NCI-H526 (cell line): ENCODE results near the gene PTMS.
A peak's percentile ranks its signal among the peaks of the same experiment; 100 is the strongest.

Experiments
- DNase-seq, 2 experiments: peaks; one replicate each; lab custom pipeline; 2025; lab: John Stamatoyannopoulos, UW

Gene PTMS

DNA sequence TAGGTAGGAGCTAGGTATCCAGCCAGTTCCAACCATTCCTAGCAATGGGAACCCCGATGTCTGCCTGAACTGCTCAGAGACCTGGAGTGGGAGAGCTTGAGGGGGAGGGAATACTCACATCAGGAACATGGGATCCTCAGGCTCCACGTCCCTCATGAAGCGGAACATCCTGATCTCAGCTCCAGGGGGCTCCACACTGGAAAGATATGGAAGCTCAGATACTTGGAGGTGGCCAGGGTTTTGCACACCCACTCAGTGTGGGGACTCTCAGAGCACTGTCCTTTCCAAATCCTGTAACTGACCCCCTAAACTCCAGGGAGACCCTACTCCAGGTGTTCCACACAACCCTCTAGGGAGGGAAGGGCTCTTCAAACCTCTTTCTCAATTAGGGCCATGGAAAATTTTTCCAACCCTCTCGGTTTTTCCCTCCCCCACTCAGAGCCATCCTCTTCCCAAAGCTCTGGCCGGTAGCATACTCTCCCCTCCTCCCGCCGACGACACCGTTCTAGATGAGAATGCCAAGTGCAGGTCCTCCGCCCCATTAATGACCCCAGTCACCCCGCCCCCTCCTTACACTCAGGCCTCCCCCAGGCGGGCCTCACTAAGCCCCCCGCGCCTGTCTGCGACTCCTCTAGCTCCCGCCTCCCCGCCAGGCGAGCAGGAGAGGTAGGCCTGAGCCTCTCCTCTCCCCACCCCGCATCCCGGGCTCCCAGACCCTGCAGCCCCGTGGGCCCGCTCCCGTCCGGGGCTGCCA lies 13.8 kb upstream of the PTMS start:
- peak in 1 of 2 experiments; percentile 72 for DNase-seq

DNA sequence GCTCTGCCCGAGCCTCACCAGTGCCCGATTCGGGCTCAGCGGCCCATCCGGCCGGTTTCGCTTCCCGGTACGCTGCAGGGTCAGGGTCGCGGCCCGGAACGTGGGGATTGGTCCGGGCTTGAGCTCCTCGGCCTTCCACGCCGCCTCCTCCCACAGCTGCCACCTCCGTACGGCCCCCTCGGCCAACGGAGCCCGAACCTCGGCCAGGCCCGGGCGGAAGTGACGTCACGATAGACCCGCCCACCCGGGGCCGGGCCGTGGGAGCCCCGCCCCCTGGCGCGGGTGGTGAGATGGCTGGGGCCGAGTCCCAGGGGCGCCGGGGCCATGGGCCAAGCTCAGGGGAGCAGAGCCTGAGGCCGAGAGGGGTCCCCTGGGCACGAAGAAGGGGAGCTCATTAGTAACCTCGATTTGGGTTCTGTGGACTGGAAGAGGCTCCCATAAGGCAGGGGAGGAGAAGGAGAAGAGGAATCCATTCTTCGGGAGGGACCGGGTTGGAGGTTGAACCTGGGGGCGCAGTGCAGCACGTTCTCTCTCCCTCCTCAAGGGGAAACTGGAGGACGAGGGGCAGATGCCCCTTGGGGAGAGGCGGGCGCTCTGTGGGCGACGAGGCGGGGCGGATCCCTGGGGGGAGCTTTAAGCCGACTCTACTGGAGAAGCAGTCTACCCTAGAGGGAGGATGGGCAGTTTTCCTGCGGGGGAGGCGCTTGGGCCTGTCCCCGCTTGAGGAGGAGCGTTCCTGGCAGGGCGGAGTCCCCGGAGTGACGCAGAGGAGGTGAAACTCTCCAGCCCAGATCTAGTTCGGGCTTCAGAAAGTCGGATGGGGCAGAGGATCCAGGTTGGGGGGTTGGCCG lies 13.0 kb upstream of the PTMS start, which contains the start of gene MLF2:
TSS of gene MLF2 (minus strand) at position 221 of the 851 bp plus-strand sequence. CDS start 807 bp downstream, outside the sequence.
- peak; percentile 92 to 97 for DNase-seq

DNA sequence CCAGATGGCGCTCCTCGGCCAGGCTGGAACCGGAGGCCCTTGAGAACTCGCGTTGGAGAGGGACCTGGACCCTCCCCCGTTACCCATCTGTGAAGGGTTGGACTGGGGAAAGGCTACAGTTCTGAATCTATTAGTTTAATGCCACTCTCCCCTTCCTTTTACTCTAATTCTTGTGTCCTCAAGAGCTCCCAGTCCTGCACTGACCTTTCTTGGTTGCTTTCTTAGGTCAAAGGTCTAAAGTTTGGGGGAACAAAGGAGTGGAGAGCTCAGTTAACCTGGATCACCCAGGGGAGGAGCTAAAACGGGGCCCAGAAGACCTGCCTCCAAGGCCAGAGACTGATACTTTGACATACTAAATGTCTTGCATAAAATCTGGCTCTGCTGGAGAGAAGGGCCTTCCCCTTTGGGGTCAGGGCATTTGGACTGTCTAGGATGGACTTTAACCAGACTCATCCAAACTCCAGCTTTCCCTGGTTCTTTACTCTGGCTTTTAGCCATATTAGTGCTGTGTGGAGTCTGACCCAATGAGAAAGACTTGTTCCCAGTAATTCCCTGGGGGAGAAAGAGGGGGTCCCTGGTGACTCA lies 12.3 kb upstream of the PTMS start:
- DNase-seq, result no peak

DNA sequence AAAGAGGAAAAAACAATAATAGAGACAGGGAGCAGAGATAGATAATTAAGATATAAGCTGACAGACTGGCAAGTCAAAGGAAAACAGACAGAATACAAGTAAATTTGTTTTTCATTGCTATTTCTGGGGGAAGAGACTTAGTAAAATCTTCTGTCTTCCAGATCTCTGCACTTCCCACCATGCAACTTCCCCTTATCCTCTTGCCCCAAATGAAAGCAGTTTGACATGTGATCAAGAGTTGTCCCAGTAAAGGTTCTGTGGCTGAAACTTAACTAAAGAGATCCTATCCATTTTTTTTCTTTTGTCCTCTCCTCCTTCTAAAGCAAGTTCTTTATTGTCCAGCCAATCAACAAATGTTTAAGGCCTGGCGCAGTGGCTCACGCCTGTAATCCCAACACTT lies 11.8 kb upstream of the PTMS start:
- DNase-seq, result no peak

GRCh38 chr12:6757028-6757690 lies 9.0 kb upstream of the PTMS start:
- DNase-seq, result no peak

GRCh38 chr12:6758506-6759095 lies 7.6 kb upstream of the PTMS start:
- no peak for DNase-seq

- no peak for DNase-seq
These were observed 6.4 kb upstream of the PTMS start for GRCh38 chr12:6759741-6760140.

DNA sequence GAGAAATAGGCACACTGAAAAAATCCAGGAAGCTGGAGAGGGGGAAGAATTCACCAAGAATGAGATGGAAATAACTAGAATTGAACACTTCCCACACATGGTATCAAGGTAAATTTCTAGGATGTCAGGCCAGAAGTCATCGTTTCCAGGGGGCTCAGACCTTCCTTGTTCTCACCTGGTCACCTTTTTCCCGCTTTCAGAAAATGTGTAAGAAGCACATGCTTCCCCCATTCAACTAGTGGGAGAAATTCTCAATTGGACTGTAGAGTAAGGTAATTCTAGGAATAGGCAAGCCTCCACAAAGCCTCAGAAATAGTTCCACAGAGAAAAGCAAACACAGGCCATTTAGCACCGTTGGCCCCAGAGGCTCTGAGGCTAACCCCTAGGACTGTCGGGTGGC lies 2.8 kb upstream of the PTMS start:
- DNase-seq, result no peak

DNA sequence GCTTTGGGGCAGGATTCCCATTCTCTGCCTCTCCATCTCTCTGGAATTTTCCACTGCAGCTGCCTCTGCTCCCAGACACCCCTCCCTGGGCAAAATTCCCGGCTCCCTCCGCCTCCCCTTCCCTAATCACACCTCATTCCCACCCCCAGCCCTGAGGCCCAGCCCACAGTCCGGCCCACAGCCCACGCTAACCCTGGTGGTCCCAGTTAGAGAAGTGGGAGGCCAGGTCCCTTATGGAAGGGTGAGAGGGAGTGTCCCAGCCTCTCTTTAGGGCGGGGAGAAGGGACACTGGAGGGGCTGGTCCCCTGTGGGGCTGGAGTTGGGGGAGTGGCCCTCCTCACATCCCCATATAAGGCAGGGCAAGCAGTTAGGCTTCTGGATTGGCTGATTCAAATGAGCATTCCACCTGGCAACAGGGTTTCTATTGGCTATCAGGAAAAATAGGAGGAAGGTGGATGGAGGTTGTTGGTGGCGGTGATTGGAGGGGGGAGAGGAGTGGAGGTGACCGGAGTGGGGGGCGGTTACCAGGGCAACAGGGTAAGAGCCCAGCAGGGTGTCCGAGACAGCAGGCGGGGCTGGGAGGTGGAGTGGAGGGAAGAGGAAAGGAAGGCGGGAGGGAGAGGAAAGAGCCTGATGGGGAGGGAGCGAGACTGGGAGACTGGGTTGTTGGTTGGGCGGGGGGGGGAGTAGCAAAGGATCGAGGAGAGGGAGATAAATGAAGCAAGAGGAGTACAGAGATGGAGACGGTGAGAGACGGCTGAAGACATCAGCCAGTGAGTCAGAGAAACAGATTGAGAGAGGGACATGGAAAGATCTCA lies 1.9 kb upstream of the PTMS start:
- DNase-seq, result peak; percentile 98 to 99

- DNase-seq, result no peak
These were observed 1.0 kb upstream of the PTMS start for GRCh38 chr12:6765048-6765633.

DNA sequence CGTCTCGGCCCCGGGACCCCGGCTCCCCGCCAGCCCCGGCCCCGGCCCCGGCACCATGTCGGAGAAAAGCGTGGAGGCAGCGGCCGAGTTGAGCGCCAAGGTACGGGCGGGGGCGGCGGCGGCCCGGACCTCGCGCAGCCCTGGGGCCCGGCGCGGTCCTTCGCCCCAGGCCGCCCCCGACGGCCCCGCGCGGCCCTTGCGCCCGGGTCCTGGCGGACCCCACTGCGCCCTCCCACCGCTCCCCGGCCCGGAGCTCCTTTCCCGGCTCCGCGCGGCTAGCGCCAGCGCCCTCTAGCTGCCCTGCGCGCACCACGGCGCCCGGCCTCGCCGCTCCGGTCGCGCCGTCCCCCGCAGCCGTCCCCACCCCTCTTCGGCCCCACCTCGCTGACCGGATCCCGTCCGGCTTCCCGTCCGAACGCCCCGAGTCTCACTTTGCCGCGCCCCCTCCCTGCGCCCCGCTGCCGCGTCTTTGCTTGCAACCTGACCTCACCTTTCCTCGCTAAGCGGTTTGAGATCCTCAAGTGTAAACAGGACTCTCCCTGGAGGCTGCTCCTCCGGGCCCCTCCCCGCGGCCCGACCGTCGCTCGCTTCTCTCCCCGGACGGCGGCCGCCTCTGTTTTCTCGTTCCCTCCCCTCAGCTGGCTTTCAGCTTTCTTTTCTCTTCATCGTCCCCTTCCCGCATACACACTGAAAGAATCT lies 637 bp downstream of the PTMS start:
- peak; percentile 18 to 82 for DNase-seq

DNA sequence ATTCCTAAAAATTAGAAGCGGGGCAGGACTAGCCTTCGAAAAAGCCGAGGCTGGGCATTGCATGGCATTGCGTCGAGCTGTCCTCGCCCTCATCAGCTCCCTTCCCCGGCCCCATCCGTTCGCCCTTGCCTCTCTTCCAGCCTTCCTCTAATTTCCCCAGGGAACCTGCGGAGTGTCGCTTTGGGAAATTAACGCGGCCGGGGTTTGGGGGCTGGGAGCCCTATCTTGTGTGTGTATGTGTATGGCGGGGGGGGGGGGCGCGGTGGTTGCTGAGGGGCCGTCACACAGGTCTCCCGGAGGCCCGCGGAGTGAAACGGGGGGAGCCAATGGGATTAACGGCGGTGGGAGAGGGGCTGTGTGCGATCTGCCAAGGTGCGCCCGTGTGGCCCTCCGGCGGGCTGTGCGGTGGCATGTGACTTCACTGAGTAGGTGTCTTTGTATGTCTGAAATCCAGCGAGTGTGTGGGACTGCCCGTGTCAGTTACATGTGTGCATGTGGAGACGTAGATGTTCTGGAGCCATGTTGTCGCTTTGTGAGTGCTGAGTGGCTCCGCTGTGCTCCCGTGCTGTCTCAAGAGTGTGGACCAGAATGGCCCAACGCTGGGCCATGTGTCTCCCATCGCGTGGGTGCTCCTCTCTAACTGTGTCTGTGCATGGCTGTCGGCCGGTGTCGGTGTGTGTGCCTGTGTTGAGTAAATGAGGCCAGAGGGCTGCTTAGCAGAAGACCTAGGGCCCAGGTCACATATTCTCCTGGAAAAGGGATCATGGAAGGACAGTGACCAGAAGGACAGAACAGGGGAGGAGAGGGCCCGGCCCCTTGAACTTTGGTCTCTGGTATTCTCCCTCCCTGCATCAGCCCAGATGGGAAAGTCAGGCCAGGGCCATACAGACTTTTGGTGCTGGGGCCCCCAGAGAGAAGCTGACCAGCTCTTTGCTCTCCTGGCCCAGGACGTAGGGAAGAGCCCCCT lies 1.5 kb downstream of the PTMS start:
- DNase-seq, result peak in 1 of 2 experiments; percentile 60

- DNase-seq, result no peak
These were observed 2.3 kb downstream of the PTMS start for GRCh38 chr12:6768437-6768914.

- peak; percentile 16 to 65 for DNase-seq
These were observed 2.8 kb downstream of the PTMS start for GRCh38 chr12:6768990-6769389.

DNA sequence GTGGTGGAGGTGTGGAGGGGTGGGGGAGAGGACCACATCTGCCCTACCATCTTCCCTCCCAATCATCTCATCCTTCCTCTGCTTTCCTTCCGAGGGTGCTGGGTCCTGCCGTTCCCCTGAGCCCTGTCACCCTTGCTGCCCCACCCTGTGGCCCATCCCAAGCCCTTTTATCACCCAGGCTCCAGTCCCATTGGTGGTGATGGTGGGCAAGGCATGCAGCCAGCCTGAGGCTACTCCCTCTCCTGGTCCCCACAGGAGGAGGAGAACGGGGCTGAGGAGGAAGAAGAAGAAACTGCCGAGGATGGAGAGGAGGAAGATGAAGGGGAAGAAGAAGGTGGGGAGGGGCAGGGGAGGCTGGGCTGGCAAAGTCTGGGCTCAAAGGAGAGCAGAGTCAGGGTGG lies 3.5 kb downstream of the PTMS start:
- no peak for DNase-seq

DNA sequence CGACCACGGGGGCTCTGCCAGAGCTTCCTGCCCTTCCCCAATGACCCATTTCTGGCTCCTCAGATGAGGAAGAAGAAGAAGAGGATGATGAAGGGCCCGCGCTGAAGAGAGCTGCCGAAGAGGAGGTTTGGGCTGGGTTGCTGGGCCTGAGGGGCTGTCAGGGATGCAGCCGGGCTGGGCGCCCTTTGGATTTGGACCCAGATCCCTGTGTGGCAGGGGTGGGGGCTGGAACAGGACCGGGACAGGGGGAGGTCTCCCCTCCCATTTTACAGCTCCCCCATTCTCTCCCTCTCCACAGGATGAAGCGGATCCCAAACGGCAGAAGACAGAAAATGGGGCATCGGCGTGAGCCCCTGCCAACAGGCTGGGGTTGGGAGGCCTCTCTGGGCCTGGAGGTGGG lies 3.9 kb downstream of the PTMS start:
- DNase-seq, result no peak

DNA sequence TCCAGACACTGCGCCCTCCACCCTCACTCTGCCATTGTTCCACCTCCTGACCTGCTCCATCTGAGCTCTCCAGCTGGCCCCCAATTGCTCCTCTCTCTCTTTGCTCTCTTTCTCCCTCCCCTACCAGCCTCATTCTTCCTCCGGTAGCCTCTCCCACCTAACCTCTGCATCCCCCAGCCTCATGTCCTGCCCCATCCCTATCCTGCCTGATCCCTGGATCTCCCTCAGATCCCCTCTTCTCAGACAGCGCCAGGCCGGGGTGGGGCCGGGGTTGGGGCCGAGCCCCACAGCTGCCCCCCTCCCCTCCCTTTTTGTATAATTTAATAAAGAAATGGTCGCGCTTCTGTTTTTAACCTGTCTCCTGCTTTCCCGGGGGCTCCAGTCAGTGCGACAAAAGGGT lies 4.4 kb downstream of the PTMS start:
- DNase-seq, result no peak

GRCh38 chr12:6771091-6771495 lies 4.9 kb downstream of the PTMS start:
- DNase-seq, result no peak
